ENCODE results near the gene DOCK10. TPM values are rescaled to one million over a fixed set of nuclear protein-coding genes. Genes with fewer than 3 reads are reported as not detected.
"Not testable (repeated sequence)": the region's sequence is repeated elsewhere in the genome, so short reads cannot be mapped to it uniquely, and the experiment has no call there.

DOCK10 gene
- polyA plus RNA-seq (ENCODE audit: insufficient read length in 4 of 4), result 10 to 100 TPM in 1 of 4 donors, 1 to 10 TPM in 3; 7.3 to 11.2 (median 8.6) TPM

GRCh38 chr2:225041851-225042799 lies at the start of gene DOCK10:
Gene DOCK10 (minus strand): TSS chr2:225042468. CDS start chr2:225042374, 94 bp downstream.
- no peak for DNase-seq (ENCODE audit: low read depth in 4 of 4, low spot score in 3 of 4)

DNA sequence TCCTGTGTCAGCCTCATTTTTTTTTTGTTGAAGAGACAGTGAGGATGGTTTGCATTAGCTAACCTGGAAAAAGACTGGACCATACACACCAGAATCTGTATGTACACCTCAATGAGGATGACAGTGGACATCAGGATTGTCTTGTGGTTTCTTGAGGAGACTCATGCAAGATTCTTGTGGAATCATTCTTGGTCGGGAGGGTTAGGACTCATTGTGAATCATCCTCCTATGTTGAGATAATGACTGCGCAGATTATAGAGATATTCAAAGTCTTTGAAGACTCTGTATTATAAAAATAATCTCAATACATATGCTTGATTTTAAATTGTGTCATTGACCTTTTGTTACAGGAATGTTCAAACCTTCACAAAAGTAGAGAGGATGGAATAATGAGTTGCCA lies 49.1 kb upstream of the DOCK10 start:
- no peak for DNase-seq (ENCODE audit: low read depth in 4 of 4, low spot score in 3 of 4)

GRCh38 chr2:225090746-225091145 lies 48.5 kb upstream of the DOCK10 start:
- DNase-seq (ENCODE audit: low read depth in 4 of 4, low spot score in 3 of 4), result no peak

DNA sequence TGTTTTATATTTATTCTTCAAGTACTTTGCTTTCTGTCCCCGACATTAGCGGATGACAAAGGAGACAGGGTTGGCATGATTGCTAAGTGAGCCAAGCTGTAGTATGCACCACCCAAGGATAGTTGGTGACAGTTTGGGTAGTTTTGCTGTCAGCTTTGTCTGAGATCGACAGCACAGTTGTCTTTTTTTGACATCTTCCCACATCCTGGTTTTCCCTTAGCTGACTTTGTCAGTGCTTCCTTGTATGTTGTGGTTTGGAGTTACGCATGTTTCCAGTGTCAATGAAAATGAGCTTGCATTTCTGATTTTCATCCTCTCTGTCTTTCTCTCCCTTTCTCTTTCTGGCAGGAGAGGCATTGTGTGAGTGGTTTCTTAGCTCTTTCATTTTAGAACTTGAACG lies 44.6 kb upstream of the DOCK10 start:
- no peak for DNase-seq (ENCODE audit: low read depth in 4 of 4, low spot score in 3 of 4)

- no peak for DNase-seq (ENCODE audit: low read depth in 4 of 4, low spot score in 3 of 4)
Observed at GRCh38 chr2:225086439-225086838, 44.2 kb upstream of the DOCK10 start.

- no peak for DNase-seq (ENCODE audit: low read depth in 4 of 4, low spot score in 3 of 4)
Observed at GRCh38 chr2:225083276-225083675, 41.0 kb upstream of the DOCK10 start.

DNA sequence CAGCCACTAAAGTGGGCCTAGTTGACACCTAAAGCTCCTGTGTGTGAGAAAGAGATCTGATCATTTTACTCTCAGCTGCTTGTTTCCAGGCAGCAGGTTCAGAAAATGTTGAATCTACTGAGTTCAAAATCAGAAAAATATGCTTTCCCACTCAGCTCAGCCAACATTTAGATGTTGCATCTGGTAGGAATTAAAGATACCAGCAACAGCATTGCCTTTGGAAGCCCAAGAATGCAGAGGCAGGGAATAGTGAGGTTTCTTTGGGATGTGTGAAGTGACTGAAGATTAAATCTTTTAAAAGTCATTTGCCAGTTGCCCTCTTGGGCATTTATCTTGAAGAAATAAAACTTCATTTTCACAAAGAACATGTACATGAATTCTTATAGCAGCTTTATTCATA lies 33.9 kb upstream of the DOCK10 start:
- DNase-seq (ENCODE audit: low read depth in 4 of 4, low spot score in 3 of 4), result no peak

- no peak for DNase-seq (ENCODE audit: low read depth in 4 of 4, low spot score in 3 of 4)
Observed at GRCh38 chr2:225074919-225075681, 32.8 kb upstream of the DOCK10 start.

- no peak for DNase-seq (ENCODE audit: low read depth in 4 of 4, low spot score in 3 of 4)
Observed at GRCh38 chr2:225074366-225074765, 32.1 kb upstream of the DOCK10 start.

- DNase-seq (ENCODE audit: low read depth in 4 of 4, low spot score in 3 of 4), result no peak
Observed at GRCh38 chr2:225073198-225073597, 30.9 kb upstream of the DOCK10 start.

GRCh38 chr2:225072444-225072843 lies 30.2 kb upstream of the DOCK10 start:
- no peak for DNase-seq (ENCODE audit: low read depth in 4 of 4, low spot score in 3 of 4)

- no peak for DNase-seq (ENCODE audit: low read depth in 4 of 4, low spot score in 3 of 4)
Observed at GRCh38 chr2:225070811-225071210, 28.5 kb upstream of the DOCK10 start.

DNA sequence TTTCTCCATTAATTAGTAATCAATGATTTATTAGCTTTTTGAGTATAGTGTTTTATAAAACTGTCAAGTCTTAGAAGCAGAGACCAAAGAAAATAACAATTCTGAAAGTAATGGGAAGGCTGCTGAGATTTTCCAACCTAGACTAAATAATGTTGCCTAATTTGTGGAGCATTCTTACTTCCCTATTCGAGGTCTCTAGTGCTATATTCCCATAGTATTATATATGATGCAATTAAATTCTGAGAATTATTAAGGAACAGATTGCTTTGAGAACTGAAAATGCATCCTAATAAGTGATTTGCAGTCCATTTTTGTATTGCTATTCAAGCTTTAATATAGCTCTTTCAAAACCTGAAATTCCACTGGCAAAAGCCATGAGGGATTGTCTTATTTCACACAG lies 27.7 kb upstream of the DOCK10 start:
- no peak for DNase-seq (ENCODE audit: low read depth in 4 of 4, low spot score in 3 of 4)

- no peak for DNase-seq (ENCODE audit: low read depth in 4 of 4, low spot score in 3 of 4)
Observed at GRCh38 chr2:225069477-225069876, 27.2 kb upstream of the DOCK10 start.

- DNase-seq (ENCODE audit: low read depth in 4 of 4, low spot score in 3 of 4), result no peak
Observed at GRCh38 chr2:225065882-225066281, 23.6 kb upstream of the DOCK10 start.

DNA sequence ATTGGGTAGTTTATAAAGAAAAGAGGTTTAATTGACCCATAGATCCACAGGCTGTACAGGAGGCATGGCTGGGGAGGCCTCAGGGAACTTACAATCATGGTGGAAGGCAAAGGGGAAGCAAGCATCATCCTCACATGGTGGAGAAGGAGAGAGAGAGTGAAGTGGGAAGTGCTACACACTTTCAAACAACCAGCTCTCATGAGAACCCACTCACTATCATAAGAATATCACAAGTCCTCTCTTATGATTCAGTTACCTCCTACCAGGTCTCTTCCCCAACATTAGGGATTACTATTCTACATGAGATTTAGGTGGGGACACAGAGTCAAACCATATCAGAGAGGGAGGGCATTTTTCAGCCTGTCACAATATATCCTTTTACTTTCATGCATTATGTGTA lies 22.7 kb upstream of the DOCK10 start:
- DNase-seq (ENCODE audit: low read depth in 4 of 4, low spot score in 3 of 4), result no peak

DNA sequence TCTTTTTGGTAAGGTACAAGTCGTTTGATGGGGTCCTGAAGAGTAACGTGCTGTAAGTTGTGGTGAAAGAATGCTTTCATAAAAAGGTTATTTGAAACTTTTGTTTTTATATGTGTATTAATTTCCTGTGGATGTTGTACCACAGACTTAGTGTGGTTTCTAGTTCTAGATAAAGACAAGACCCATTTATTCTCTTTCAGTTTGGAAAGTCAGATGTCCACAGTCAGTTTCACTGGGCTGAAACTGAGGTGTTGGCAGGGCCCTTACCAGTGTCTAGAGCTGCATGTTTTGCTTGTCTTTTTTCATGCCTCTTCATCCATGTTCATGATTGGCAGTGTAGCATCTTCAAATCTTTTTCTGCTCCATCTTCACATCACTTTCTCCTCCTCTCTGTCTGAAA lies 22.1 kb upstream of the DOCK10 start:
- no peak for DNase-seq (ENCODE audit: low read depth in 4 of 4, low spot score in 3 of 4)

DNA sequence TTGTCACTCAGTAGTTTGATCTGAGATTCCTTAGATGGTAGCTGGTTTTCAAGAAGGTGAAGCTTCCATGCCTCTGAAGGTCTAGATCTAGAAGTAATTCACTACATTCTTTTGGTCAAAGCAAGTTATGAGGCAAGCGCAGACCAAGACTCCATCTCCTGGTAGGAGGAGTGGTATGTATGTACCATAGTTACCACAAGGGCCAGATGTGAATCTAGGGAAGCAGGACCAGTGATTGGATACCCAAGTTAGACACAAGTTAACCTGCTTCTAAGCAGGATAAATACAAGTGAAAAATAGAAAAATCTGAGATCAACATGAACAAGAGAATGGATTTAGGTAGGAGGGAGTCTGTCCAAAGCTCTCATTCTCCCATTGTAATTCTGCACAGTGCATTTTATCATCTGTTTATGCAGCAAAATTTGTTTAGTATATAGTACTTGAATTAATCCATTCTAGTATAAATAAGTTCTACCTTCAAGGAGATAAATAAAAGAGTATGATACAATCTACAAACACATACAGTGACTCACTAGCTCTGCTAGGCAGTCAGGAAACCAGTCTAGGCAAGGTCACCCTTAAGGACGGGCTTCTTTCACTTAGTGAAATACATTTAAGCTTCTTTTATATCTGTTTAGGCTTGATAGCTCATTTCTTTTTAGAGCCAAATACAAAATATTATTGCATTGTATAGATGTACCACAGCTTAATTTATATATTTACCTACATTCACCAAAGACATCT lies 14.2 kb upstream of the DOCK10 start:
- no peak for DNase-seq (ENCODE audit: low read depth in 4 of 4, low spot score in 3 of 4)

GRCh38 chr2:225055714-225056113 lies 13.4 kb upstream of the DOCK10 start:
- DNase-seq (ENCODE audit: low read depth in 4 of 4, low spot score in 3 of 4), result no peak

GRCh38 chr2:225052703-225053102 lies 10.4 kb upstream of the DOCK10 start:
- no peak for DNase-seq (ENCODE audit: low read depth in 4 of 4, low spot score in 3 of 4)

GRCh38 chr2:225047502-225047901 lies 5.2 kb upstream of the DOCK10 start:
- not testable (repeated sequence) for DNase-seq (ENCODE audit: low read depth in 4 of 4, low spot score in 3 of 4)

All from right renal pelvis (tissue), 4 donors.